Measurements from ENCODE around the gene FNIP1.

The FNIP1 gene

DNA sequence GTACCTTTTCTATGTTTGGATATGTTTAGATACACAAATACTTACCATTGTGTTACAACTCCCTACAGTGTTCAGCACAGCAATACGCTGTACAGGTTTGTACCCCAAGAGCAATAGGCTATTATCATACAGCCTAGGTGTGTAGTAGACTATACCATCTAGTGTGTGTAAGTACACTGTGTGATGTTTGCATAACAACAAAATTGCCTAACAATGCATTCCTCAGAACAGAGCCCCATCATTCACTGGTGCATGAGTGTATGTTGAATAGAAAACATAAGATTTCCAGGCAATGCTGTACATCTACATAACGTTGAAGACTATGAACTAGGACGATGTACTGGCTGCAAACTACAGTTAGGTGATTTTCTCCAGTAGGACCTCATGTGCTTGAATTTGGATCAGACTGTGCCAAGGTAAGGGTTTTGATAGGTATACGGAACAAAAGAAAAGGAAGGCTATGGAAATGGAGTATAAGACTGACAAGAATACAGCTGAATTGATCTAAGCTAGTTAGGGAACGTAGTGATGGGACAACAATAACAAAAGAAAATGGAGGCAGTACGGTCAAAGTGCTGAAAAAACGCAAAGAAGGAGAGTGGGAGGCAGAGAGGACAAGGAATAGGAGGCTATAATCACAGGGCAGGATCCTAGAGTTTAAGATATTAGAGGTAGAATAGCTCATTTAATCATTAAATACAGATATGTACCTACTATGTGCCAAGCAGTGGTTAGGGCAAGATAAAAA lies 46.9 kb downstream of the FNIP1 start:
- DNase-seq (ENCODE audit: low spot score): no peak
- no peak for TF ChIP-seq CTCF (IDR thresholded peaks at IDR 0.05; ENCODE audit: extremely low read depth, missing control alignments)

DNA sequence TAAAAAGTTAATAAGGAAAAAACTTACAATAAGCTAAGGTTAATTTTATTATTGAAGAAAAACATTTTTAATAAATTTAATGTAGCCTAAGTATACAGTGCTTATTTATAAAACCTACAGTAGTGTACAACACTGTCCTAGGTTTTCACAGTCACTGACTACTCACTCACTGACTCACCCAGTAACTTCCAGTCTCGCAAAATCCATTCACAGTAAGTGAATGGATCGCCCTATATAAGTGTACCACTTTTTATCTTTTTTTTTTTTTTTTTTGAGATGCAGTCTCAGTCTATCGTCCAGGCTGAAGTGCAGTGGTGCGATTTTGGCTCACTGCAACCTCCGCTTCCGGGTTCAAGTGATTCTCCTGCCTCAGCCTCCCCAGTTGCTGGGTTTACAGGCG lies 47.7 kb downstream of the FNIP1 start:
- no peak for DNase-seq (ENCODE audit: low spot score)
- no peak for TF ChIP-seq CTCF (IDR thresholded peaks at IDR 0.05; ENCODE audit: extremely low read depth, missing control alignments)

GRCh38 chr5:131747180-131748105 lies 49.4 kb downstream of the FNIP1 start:
- no peak for TF ChIP-seq CTCF (IDR thresholded peaks at IDR 0.05; ENCODE audit: extremely low read depth, missing control alignments)
- peak; percentile 27 for DNase-seq (ENCODE audit: low spot score)

GRCh38 chr5:131746423-131746822 lies 50.4 kb downstream of the FNIP1 start:
- no peak for TF ChIP-seq CTCF (IDR thresholded peaks at IDR 0.05; ENCODE audit: extremely low read depth, missing control alignments)
- no peak for DNase-seq (ENCODE audit: low spot score)

- no peak for DNase-seq (ENCODE audit: low spot score)
- no peak for TF ChIP-seq CTCF (IDR thresholded peaks at IDR 0.05; ENCODE audit: extremely low read depth, missing control alignments)
Observed at GRCh38 chr5:131745703-131746102, 51.1 kb downstream of the FNIP1 start.

GRCh38 chr5:131745155-131745554 lies 51.7 kb downstream of the FNIP1 start:
- DNase-seq (ENCODE audit: low spot score): no peak
- no peak for TF ChIP-seq CTCF (IDR thresholded peaks at IDR 0.05; ENCODE audit: extremely low read depth, missing control alignments)

DNA sequence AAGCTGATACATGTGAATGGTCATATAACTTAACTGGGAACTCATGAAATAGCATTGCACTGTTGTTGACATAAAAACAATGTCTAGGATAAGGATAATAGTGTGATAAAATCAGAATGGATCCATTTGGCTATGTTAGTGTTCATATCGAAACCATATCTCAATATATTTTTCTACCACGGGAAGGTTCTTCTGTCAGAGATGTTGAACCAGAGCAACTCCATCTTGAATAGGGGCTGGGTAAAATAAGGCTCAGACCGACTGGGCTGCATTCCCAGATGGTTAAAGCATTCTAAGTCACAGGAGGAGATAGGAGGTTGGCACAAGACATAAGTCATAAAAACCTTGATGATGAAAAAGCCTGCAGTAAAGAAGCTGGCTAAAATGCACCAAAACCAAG lies 56.3 kb downstream of the FNIP1 start:
- TF ChIP-seq CTCF (IDR thresholded peaks at IDR 0.05; ENCODE audit: extremely low read depth, missing control alignments): no peak

More for the DNA sequence above, 56.3 kb downstream of the FNIP1 start:
- DNase-seq (ENCODE audit: low spot score): no peak

All from GM20000 (cell line).